ENCODE measurements around the gene WNT3A.

The WNT3A gene

GRCh38 chr1:228034954-228035837 lies 28.4 kb downstream of the WNT3A start:
- no peak overlapping the region for H3K27ac ChIP-seq (replicated peaks)
- peaks cover 17% of the 10 kb centered on the region for H3K27me3 ChIP-seq (ENCODE audit: insufficient read depth, poor library complexity, severe bottlenecking)
- no peak for DNase-seq (ENCODE audit: low read depth in 1 of 2, low spot score in 1 of 2)
- TF ChIP-seq POLR2AphosphoS5 (IDR thresholded peaks at IDR 0.05; ENCODE audit: low read depth) (no peak), GABPA (IDR thresholded peaks at IDR 0.05; ENCODE audit: low read depth) (no peak)
- no peak overlapping the region for H3K4me3 ChIP-seq (replicated peaks; ENCODE audit: insufficient read depth, low read length)

- H3K27ac ChIP-seq (replicated peaks) = no peak overlapping the region
- H3K27me3 ChIP-seq (ENCODE audit: insufficient read depth, poor library complexity, severe bottlenecking) = peaks cover 17% of the 10 kb centered on the region
- no peak for TF ChIP-seq CTCF (IDR thresholded peaks at IDR 0.05; ENCODE audit: insufficient read depth, low read length)
- TF ChIP-seq REST (IDR thresholded peaks at IDR 0.05; ENCODE audit: insufficient replicate concordance, low read depth) = no peak
- peak; percentile 88 for TF ChIP-seq SPI1 (IDR thresholded peaks at IDR 0.05; ENCODE audit: borderline replicate concordance, low read depth)
- no peak for TF ChIP-seq POLR2AphosphoS5 (IDR thresholded peaks at IDR 0.05; ENCODE audit: low read depth)
- no peak overlapping the region for H3K4me3 ChIP-seq (replicated peaks; ENCODE audit: insufficient read depth, low read length)
- peak in 1 of 2 experiments; percentile 44 for DNase-seq (ENCODE audit: low read depth in 1 of 2, low spot score in 1 of 2)
Measured at GRCh38 chr1:228035844-228036243, 29.0 kb downstream of the WNT3A start.

GRCh38 chr1:228036701-228037231 lies 30.0 kb downstream of the WNT3A start:
- H3K4me3 ChIP-seq (replicated peaks; ENCODE audit: insufficient read depth, low read length) = no peak overlapping the region
- no peak for DNase-seq (ENCODE audit: low read depth in 1 of 2, low spot score in 1 of 2)
- no peak overlapping the region for H3K27ac ChIP-seq (replicated peaks)
- TF ChIP-seq SPI1 (IDR thresholded peaks at IDR 0.05; ENCODE audit: borderline replicate concordance, low read depth) = no peak
- TF ChIP-seq REST (IDR thresholded peaks at IDR 0.05; ENCODE audit: insufficient replicate concordance, low read depth) = no peak
- TF ChIP-seq CTCF (IDR thresholded peaks at IDR 0.05; ENCODE audit: insufficient read depth, low read length) = no peak
- no peak for TF ChIP-seq POLR2AphosphoS5 (IDR thresholded peaks at IDR 0.05; ENCODE audit: low read depth)
- no peak for TF ChIP-seq GABPA (IDR thresholded peaks at IDR 0.05; ENCODE audit: low read depth)
- peaks cover 17% of the 10 kb centered on the region for H3K27me3 ChIP-seq (ENCODE audit: insufficient read depth, poor library complexity, severe bottlenecking)

Data from HL-60 (cell line).